ENCODE data around the gene OXCT1.
"Not testable (repeated sequence)": the region's sequence is repeated elsewhere in the genome, so short reads cannot be mapped to it uniquely, and the experiment has no call there.

OXCT1 gene

GRCh38 chr5:41773799-41774198 is 96.4 kb downstream of the OXCT1 start:
- DNase-seq (ENCODE audit: low read depth in 3 of 3) = no peak

- no peak for DNase-seq (ENCODE audit: low read depth in 3 of 3)
Observed at GRCh38 chr5:41772785-41773442, 97.3 kb downstream of the OXCT1 start.

- DNase-seq (ENCODE audit: low read depth in 3 of 3) = no peak
Observed at GRCh38 chr5:41772056-41772455, 98.2 kb downstream of the OXCT1 start.

GRCh38 chr5:41770799-41771198 is 99.4 kb downstream of the OXCT1 start:
- no peak for DNase-seq (ENCODE audit: low read depth in 3 of 3)

- DNase-seq (ENCODE audit: low read depth in 3 of 3) = no peak
Observed at GRCh38 chr5:41768692-41769091, 101.5 kb downstream of the OXCT1 start.

GRCh38 chr5:41764650-41765049 is 105.6 kb downstream of the OXCT1 start:
- DNase-seq (ENCODE audit: low read depth in 3 of 3) = no peak

GRCh38 chr5:41763574-41763973 is 106.7 kb downstream of the OXCT1 start:
- DNase-seq (ENCODE audit: low read depth in 3 of 3) = no peak

GRCh38 chr5:41763081-41763480 is 107.1 kb downstream of the OXCT1 start:
- no peak for DNase-seq (ENCODE audit: low read depth in 3 of 3)

GRCh38 chr5:41762426-41762825 is 107.8 kb downstream of the OXCT1 start:
- DNase-seq (ENCODE audit: low read depth in 3 of 3) = no peak

GRCh38 chr5:41761663-41762062 is 108.6 kb downstream of the OXCT1 start:
- no peak for DNase-seq (ENCODE audit: low read depth in 3 of 3)

- DNase-seq (ENCODE audit: low read depth in 3 of 3) = no peak
Observed at GRCh38 chr5:41755705-41756104, 114.5 kb downstream of the OXCT1 start.

GRCh38 chr5:41754857-41755256 is 115.4 kb downstream of the OXCT1 start:
- no peak for DNase-seq (ENCODE audit: low read depth in 3 of 3)

- DNase-seq (ENCODE audit: low read depth in 3 of 3) = no peak
Observed at GRCh38 chr5:41751867-41752266, 118.4 kb downstream of the OXCT1 start.

- DNase-seq (ENCODE audit: low read depth in 3 of 3) = no peak
Observed at GRCh38 chr5:41748631-41749030, 121.6 kb downstream of the OXCT1 start.

GRCh38 chr5:41747708-41748107 is 122.5 kb downstream of the OXCT1 start:
- no peak for DNase-seq (ENCODE audit: low read depth in 3 of 3)

GRCh38 chr5:41747301-41747700 is 122.9 kb downstream of the OXCT1 start:
- no peak for DNase-seq (ENCODE audit: low read depth in 3 of 3)

GRCh38 chr5:41742608-41743007 is 127.6 kb downstream of the OXCT1 start:
- not testable (repeated sequence) for DNase-seq (ENCODE audit: low read depth in 3 of 3)

GRCh38 chr5:41738710-41739354 is 131.4 kb downstream of the OXCT1 start:
- no peak for DNase-seq (ENCODE audit: low read depth in 3 of 3)

GRCh38 chr5:41736641-41737040 is 133.6 kb downstream of the OXCT1 start:
- DNase-seq (ENCODE audit: low read depth in 3 of 3) = no peak

- no peak for DNase-seq (ENCODE audit: low read depth in 3 of 3)
Observed at GRCh38 chr5:41735213-41735612, 135.0 kb downstream of the OXCT1 start.

- DNase-seq (ENCODE audit: low read depth in 3 of 3) = not testable (repeated sequence)
Observed at GRCh38 chr5:41729381-41729780, 140.8 kb downstream of the OXCT1 start.

- no peak for DNase-seq (ENCODE audit: low read depth in 3 of 3)
Observed at GRCh38 chr5:41728281-41728680, 141.9 kb downstream of the OXCT1 start.

GRCh38 chr5:41722359-41722950 is 147.8 kb downstream of the OXCT1 start:
- no peak for DNase-seq (ENCODE audit: low read depth in 3 of 3)
